Right lobe of liver (tissue), 6 donors: ENCODE data around the gene THRAP3. TPM values are rescaled to one million over a fixed set of nuclear protein-coding genes. Genes with fewer than 3 reads are reported as not detected.

ENCODE experiments used
- ATAC-seq, 4 donors: fragments of 200-7000 bp; cut with Tn5 transposase; one replicate each; pipeline ENCODE4 v1.9.1; 2020; ENCODE audit warnings: mild to moderate bottlenecking in 4 of 4, moderate library complexity in 4 of 4
- DNase-seq, 3 donors: peaks; one replicate each; pipeline ENCODE4 v3.0.0-alpha.2; 2020
- H3K27ac ChIP-seq, 3 donors: fragments of 200-600 bp; one replicate each; pipeline ENCODE4 v1.8.0; 2022
- H3K27me3 ChIP-seq, 2 donors: fragments of 200-600 bp; one replicate each; pipeline ENCODE4 v1.8.0; 2022
- H3K36me3 ChIP-seq, 4 donors: fragments of 200-600 bp; sonication (generic) in 1 of 4; one replicate each; pipeline versions ENCODE4 v1.5.1 to v1.8.0; 2017 to 2022; ENCODE audit warnings: control low read depth in 1 of 4
- H3K4me1 ChIP-seq, 4 donors: fragments of 200-600 bp; sonication (generic) in 1 of 4; one replicate each; pipeline versions ENCODE4 v1.5.1 to v1.8.0; 2017 to 2022; ENCODE audit warnings: control low read depth in 1 of 4
- H3K4me3 ChIP-seq, 3 donors: fragments of 200-600 bp; one replicate each; pipeline ENCODE4 v1.8.0; 2022
- H3K9me3 ChIP-seq, 4 donors: fragments of 200-600 bp; sonication (generic) in 1 of 4; one replicate each; pipeline versions ENCODE4 v1.5.1 to v1.8.0; 2017 to 2022; ENCODE audit warnings: control low read depth in 1 of 4
- POLR2A ChIP-seq: fragments of 450-650 bp; IDR thresholded peaks from one replicate; pipeline ENCODE4 v1.6.1; 2017; ENCODE audit warnings: antibody characterized with exemption, mild to moderate bottlenecking
- WGBS: methylation state at CpG from one replicate; pipeline ENCODE4 v1.1.6; 2018; ENCODE audit warnings: low coverage, low lambda C conversion rate; ENCODE audit not compliant: insufficient coverage; ENCODE audit errors: missing lambda C conversion rate; 5-methylcytosine and 5-hydroxymethylcytosine counted together
- intact Hi-C, 2 donors: fragments of 100-400 bp; cut with DNase I; formaldehyde crosslinking; loops; one replicate each; pipeline versions ENCODE4 v1.11.2 to v1.14.1; 2022
- total RNA-seq, 6 experiments: library from RNA; depleted of rRNA in 2 of 6; stranded (reverse); fragments of >200 nt in 2 of 6; fragmentation: NEBNext Ultra II Directional in 3 of 6; extraction: Animal tissue kit (Norgen Biotek cat#: 25700) in 3 of 6; gene quantifications; one replicate each; pipeline versions ENCODE4 v1.1.0 to v1.2.4, GENCODE V29; 2016 to 2023
- TF ChIP-seq, protein P1 (sequence below), 4 donors: fragments of 200-600 bp in 3 of 4; fragments of 450-650 bp in 1 of 4; IDR thresholded peaks; one replicate each; pipeline versions ENCODE4 v1.5.1 to v1.8.0; 2016 to 2022; ENCODE audit warnings: antibody characterized with exemption in 4 of 4, mild to moderate bottlenecking in 2 of 4
- donor health status: DM: no; HTN: yes; CAD: no.
- donor health status: DM: no; HTN: no; CAD: no.
- donor health status: DM: no; HTN: no; CAD: no.
- donor health status: DM: no; HTN: yes; CAD: no.
- donor health status: DM: no; HTN: yes; CAD: no.

THRAP3 gene
- total RNA-seq, 6 experiments from 2014 or later, result 33.7 to 53.6 (median 40.7) TPM

DNA sequence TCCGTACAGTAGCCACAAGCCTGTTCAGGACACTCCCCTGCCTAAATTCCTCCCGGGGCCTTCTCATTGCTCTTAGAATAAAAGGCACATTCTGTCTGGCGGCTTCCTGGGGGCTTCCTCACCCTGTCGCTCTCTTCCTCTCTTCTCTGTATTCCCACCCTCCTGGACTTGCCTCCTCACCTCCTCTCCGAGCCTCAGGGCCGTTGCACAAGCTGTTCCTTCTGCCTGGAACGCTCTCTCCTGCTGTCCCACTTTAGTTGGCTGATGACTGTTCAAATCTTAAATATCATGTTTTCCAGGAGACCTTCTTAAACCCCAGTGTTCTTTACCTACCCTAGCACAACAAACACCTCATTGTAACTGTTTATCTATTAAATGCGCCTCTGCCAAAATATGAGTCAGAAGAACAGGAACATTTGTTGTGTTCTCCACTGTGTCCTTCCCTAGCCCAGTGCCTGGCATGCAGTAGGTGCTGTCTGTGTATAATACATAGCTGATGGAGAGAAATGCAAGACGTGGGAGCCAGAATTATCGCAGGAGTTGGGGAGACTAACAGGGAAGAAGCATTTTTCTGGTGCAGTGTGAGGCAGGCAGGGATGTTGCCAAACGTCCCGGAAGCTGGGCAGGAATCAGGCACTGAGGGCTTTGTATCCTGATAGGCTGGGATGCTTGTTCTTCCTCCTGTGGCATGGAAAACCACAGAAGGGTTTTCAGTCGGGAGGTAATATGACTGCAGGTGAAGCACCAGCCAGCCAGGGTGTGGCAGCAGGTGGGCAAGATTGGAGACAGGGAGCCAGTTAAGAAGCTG lies 24.1 kb upstream of the THRAP3 start:
- Histone ChIP-seq H3K9me3 (no peaks in the 10 kb centered on the region), H3K4me1 (peaks cover 0 to 10% (median 0%) of the 10 kb centered on the region in 4 donors), H3K36me3 (no peaks in the 10 kb centered on the region), H3K4me3 (no peak overlapping the region), H3K27ac (no peak overlapping the region), H3K27me3 (no peaks in the 10 kb centered on the region)
- TF ChIP-seq, protein P1, sequence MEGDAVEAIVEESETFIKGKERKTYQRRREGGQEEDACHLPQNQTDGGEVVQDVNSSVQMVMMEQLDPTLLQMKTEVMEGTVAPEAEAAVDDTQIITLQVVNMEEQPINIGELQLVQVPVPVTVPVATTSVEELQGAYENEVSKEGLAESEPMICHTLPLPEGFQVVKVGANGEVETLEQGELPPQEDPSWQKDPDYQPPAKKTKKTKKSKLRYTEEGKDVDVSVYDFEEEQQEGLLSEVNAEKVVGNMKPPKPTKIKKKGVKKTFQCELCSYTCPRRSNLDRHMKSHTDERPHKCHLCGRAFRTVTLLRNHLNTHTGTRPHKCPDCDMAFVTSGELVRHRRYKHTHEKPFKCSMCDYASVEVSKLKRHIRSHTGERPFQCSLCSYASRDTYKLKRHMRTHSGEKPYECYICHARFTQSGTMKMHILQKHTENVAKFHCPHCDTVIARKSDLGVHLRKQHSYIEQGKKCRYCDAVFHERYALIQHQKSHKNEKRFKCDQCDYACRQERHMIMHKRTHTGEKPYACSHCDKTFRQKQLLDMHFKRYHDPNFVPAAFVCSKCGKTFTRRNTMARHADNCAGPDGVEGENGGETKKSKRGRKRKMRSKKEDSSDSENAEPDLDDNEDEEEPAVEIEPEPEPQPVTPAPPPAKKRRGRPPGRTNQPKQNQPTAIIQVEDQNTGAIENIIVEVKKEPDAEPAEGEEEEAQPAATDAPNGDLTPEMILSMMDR (IDR thresholded peaks at IDR 0.05), result no peak
- no peak for TF ChIP-seq POLR2A
- 48% methylated on average over 12 of the region's 13 CpGs for WGBS
- ATAC-seq (peak in 3 of 4 donors; percentile 52 to 82 (median 69)), DNase-seq (no peak)
- intact Hi-C loops, result no loop called here

DNA sequence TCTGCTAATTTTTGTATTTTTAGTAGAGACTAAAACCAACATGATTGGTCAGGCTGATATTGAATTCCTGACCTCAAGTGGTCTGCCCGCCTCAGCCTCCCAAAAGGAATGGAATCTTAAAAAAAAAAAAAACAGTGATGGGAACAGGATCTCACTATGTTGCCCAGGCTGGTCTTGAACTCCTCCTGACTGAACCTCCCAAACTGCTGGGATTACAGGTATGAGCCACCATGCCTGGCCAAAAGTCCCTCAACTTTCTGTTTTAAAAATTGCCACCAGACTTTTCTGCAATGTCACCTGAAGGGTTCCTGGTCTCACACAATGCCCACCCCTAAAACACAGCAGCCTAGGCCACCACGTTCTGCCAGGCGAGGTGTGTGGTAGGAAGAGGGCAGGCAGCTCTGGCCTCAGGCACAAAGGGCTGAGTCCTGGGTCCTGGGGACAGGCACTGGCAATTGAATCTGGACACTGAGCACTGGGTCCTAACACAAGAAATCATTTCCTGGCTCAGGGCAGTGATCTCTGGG lies 21.2 kb upstream of the THRAP3 start:
- Histone ChIP-seq H3K36me3 (no peaks in the 10 kb centered on the region), H3K9me3 (no peaks in the 10 kb centered on the region), H3K27me3 (no peaks in the 10 kb centered on the region), H3K4me3 (no peak overlapping the region), H3K27ac (peak overlapping the region in 2 of 3 donors; percentile 28 to 49), H3K4me1 (peaks cover 0 to 18% (median 3%) of the 10 kb centered on the region in 4 donors)
- DNase-seq (no peak), ATAC-seq (no peak)
- TF ChIP-seq POLR2A, result no peak
- TF ChIP-seq, protein P1 (IDR thresholded peaks at IDR 0.05), result no peak
- WGBS, result 100% methylated on average over 1 of the region's 3 CpGs
- intact Hi-C loops, result no loop called here

DNA sequence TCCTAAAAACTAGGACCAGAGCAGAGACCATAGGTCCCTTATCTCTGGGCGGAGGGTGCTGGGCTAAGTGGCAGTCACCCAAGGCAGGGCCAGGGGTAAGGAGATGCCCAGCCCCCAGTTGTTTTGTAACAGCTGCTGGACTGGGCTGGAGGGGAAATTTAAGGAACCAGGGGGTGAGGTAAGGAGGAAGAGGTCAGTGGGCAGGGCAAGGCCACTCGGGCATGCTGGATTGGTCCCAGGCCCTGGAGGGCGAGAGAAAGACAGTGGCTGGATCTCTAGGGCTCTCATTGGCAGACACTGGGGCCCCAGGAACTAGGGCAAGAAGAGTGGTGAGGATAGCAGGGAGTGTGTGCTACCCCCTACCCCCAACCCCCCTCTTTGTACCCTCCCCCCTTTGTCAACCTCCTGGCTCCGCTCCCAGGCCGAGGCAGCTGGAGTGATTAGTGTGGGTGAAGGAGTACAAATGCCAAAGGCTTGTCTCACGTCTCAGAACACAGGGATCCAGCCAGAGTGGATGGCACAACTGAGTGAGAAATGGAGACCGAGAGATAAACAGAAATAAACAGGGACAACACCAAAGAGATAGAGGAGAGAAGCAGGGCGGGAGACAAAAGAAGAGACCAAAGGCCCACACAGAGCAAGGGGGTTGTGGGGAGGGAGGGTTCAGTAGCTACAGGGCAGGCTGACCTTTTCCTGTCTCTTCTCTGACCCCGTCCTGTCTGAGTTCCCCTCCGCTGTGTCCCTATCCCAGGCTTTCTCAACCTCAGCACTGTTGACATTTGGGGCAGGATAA lies 20.5 kb upstream of the THRAP3 start:
- H3K4me1 ChIP-seq, result peaks cover 0 to 18% (median 3%) of the 10 kb centered on the region in 4 donors
- TF ChIP-seq, protein P1 (IDR thresholded peaks at IDR 0.05), result no peak
- TF ChIP-seq POLR2A, result no peak
- H3K27ac ChIP-seq, result peak overlapping the region in 2 of 3 donors; percentile 28 to 49
- no peaks in the 10 kb centered on the region for H3K9me3 ChIP-seq
- H3K4me3 ChIP-seq, result no peak overlapping the region
- WGBS, result 23% methylated on average over 4 of the region's 10 CpGs
- H3K36me3 ChIP-seq, result no peaks in the 10 kb centered on the region
- DNase-seq (peak; percentile 49 to 75 (median 64)), ATAC-seq (peak; percentile 44 to 80 (median 60))
- no peaks in the 10 kb centered on the region for H3K27me3 ChIP-seq
- intact Hi-C loops, result no loop called here

DNA sequence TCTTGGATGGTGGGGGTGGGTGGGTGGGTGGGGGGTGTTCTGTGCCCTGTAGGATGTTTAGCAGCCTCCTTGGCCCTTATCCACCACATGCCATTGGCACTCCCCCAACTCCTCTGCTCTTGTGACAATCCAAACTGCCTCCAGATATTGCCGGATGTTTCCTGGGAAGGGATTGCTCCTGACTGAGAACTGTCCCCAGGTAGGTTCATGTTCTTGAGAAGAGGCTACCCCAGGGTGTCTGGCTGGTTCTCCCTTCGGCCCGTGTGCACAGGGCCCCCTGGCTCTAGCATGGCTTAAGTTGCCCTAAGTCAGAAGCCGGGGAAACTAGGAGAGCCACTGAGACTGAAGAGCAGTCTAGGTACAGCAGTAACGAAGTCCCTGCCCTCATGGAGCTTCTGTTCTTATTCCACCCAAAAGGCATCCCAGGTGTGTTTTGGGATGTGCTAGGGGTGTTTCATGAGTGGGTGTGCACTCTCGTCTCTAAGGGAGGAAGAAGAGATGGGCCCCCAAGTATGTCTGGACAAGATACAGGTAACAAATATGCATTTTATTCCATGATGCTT lies 19.8 kb upstream of the THRAP3 start:
- intact Hi-C loops, result no loop called here
- 59% methylated on average over 3 of the region's 6 CpGs for WGBS
- Histone ChIP-seq H3K4me3 (no peak overlapping the region), H3K27me3 (no peaks in the 10 kb centered on the region), H3K9me3 (no peaks in the 10 kb centered on the region), H3K27ac (no peak overlapping the region), H3K36me3 (no peaks in the 10 kb centered on the region), H3K4me1 (peaks cover 0 to 18% (median 3%) of the 10 kb centered on the region in 4 donors)
- ATAC-seq (peak in 1 of 4 donors; percentile 8), DNase-seq (peak in 1 of 3 donors; percentile 57)
- TF ChIP-seq, protein P1 (IDR thresholded peaks at IDR 0.05), result no peak
